Stimulated activated CD8-positive, alpha-beta memory T cell treated with anti-CD3 and anti-CD28 coated beads, Interleukin-7, amount 100 ng/mL, for 1 hour (primary cell): ENCODE measurements around the gene CEP250.

ENCODE experiments used
- DNase-seq, 2 donors: peaks; one replicate each; pipeline ENCODE4 v3.0.0-alpha.2; 2020; ENCODE audit warnings: low read depth in 2 of 2

CEP250 gene

DNA sequence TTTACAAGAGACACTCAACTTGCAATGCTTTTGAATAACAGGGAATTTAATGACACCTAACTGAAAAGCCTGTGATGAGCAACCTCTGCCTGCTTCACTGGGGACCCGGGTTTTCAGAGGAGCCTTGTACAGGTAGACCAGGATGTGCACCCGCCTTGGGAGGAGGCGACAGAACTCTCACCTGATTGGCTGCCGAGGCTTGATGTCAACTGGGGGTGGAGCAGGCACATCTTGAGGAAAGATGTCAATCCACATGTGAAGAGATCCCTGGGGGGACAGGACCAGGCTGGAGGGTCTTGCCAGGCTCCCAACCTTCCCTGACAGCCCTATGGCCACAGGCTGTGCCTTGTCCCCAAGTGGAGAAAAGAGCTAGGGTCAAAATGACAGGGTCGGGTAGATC is 106.3 kb downstream of the CEP250 start:
- no peak for DNase-seq

DNA sequence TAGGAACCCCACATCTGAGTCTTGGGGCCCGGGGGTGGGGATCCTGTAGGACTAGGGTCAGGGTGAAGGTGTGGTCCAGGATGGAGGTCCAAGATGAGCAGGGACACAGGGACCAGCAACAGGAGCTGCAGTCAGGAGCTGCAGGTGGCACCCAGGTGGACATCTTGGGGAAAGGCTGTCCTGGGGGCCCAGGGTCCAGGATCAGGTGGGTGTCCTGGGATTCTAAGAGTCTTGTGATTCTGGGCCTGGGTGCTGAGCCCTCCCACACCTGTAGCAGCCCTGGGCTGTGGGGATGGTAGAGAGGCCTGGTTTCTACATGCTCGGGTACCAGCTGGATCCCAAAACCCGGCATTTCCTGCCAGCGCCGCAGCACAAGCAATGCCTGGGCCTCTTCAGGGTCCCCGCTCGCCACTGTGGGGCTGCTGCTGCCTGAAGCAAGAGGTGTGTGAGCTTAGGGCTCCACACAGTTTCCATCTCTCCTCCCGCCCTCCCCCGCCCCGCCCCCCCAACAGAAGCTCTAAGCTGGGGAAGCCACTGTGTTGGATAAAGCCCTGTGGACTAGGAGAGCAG is 107.2 kb downstream of the CEP250 start:
- DNase-seq = no peak

DNA sequence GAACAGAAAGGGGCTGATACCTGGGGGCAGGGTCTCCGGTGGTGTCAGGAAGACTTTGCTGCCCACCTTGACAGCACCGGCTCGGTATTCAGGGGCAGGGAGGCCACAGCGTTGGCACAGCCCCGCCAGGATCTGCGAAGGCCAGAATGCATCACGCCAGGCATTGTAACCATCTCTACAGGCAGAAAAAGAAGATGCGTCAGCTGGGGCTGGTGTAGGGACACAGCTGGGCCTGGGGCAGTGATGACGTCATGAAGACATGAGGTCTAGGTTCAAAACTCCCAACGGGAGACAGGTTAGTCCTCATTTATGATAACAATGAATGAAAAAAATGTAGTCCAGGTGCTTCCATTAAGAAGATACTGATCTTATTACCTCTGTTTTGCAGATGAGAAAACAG is 108.4 kb downstream of the CEP250 start:
- no peak for DNase-seq

DNA sequence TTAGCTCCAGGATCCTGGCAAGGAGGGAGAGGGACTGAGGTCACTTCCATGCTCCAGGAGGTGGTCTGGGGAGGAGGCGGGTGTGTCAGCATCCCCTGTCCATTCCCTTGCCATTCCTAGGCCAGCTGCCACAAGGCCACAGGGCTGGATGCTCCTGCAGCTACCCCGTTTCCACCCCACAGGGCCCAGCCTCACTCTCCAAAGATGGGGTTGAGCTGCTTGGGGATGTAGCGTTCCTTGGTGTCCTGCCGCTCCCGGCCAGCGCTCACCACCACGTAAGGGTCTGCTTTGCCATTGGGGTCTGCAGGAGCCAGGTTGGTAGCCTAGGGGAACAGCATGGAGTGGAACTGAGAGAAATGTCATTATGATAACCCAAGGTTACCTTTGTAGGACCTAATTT is 109.5 kb downstream of the CEP250 start:
- no peak for DNase-seq

DNA sequence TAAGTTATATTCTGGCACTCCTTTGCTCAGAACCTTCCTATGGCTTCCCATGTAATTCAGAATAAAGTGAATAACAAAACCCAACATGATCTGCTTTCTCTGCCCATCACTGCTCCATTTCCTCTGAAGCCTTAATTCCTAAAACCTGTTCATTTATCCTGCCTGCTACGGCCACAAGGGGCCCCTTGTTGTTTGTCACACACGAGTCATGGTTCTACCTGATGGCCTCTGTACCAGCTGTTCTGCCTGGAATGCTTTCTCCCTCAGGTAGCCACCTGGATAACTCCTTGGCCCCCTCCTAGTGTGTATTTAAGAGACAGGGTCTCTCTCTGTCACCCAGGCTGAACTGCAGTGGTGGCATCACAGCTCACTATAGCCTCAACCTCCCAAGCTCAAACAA is 113.2 kb downstream of the CEP250 start:
- DNase-seq = no peak
